Measurements from ENCODE around the gene FAM187B.

GRCh38 chr19:35267353-35267817 lies 38.8 kb upstream of the FAM187B start:
- TF ChIP-seq, protein P1, sequence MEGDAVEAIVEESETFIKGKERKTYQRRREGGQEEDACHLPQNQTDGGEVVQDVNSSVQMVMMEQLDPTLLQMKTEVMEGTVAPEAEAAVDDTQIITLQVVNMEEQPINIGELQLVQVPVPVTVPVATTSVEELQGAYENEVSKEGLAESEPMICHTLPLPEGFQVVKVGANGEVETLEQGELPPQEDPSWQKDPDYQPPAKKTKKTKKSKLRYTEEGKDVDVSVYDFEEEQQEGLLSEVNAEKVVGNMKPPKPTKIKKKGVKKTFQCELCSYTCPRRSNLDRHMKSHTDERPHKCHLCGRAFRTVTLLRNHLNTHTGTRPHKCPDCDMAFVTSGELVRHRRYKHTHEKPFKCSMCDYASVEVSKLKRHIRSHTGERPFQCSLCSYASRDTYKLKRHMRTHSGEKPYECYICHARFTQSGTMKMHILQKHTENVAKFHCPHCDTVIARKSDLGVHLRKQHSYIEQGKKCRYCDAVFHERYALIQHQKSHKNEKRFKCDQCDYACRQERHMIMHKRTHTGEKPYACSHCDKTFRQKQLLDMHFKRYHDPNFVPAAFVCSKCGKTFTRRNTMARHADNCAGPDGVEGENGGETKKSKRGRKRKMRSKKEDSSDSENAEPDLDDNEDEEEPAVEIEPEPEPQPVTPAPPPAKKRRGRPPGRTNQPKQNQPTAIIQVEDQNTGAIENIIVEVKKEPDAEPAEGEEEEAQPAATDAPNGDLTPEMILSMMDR (IDR thresholded peaks at IDR 0.05), result no peak
- no peak for TF ChIP-seq POLR2A (IDR thresholded peaks at IDR 0.05)
